DOHH2 (cell line): Measurements from ENCODE around the gene LARGE1.

Experiments
- CTCF ChIP-seq: fragments of 200-600 bp; sonication (generic); IDR thresholded peaks from one replicate; pipeline ENCODE4 v1.5.1; 2014; ENCODE audit warnings: antibody characterized with exemption, mild to moderate bottlenecking, low read depth, low read length; ENCODE audit not compliant: poor library complexity, severe bottlenecking
- EZH2phosphoT487 ChIP-seq: fragments of 200-600 bp; sonication (generic); IDR thresholded peaks from 2 replicates; pipeline ENCODE4 v1.6.1; 2017; ENCODE audit warnings: borderline replicate concordance, mild to moderate bottlenecking, antibody characterized with exemption, low read length, moderate library complexity, mixed read lengths

GRCh38 chr22:33528183-33528582 lies 392.1 kb downstream of the LARGE1 start:
- TF ChIP-seq EZH2phosphoT487 (no peak), CTCF (no peak)
